Pons (tissue), 1 donor: ENCODE results near the gene MAML2.
A peak's percentile ranks its signal among the peaks of the same experiment; 100 is the strongest.

ENCODE experiments used
- DNase-seq: peaks from one replicate; pipeline ENCODE4 v3.0.0-alpha.2; 2016; ENCODE audit warnings: low spot score

MAML2 gene

GRCh38 chr11:96318399-96318798 is 24.6 kb downstream of the MAML2 start:
- DNase-seq: no peak

- no peak for DNase-seq
These were observed 25.0 kb downstream of the MAML2 start for GRCh38 chr11:96317985-96318384.

- peak; percentile 70 for DNase-seq
These were observed 25.4 kb downstream of the MAML2 start for GRCh38 chr11:96317571-96317970.

GRCh38 chr11:96316869-96317268 is 26.1 kb downstream of the MAML2 start:
- DNase-seq: no peak

- DNase-seq: no peak
These were observed 27.5 kb downstream of the MAML2 start for GRCh38 chr11:96315476-96315875.

- DNase-seq: no peak
These were observed 28.5 kb downstream of the MAML2 start for GRCh38 chr11:96314326-96315020.

GRCh38 chr11:96313163-96313562 is 29.8 kb downstream of the MAML2 start:
- no peak for DNase-seq

- no peak for DNase-seq
These were observed 31.9 kb downstream of the MAML2 start for GRCh38 chr11:96311120-96311568.

- no peak for DNase-seq
These were observed 32.8 kb downstream of the MAML2 start for GRCh38 chr11:96310236-96310635.

GRCh38 chr11:96309643-96310017 is 33.4 kb downstream of the MAML2 start:
- no peak for DNase-seq

- DNase-seq: no peak
These were observed 33.9 kb downstream of the MAML2 start for GRCh38 chr11:96309016-96309642.

GRCh38 chr11:96307776-96308140 is 35.2 kb downstream of the MAML2 start:
- peak; percentile 57 for DNase-seq

- DNase-seq: peak; percentile 79
These were observed 35.8 kb downstream of the MAML2 start for GRCh38 chr11:96306933-96307775.

- no peak for DNase-seq
These were observed 36.4 kb downstream of the MAML2 start for GRCh38 chr11:96306600-96306932.

- no peak for DNase-seq
These were observed 36.9 kb downstream of the MAML2 start for GRCh38 chr11:96306071-96306470.

GRCh38 chr11:96303980-96304379 is 39.0 kb downstream of the MAML2 start:
- DNase-seq: no peak

GRCh38 chr11:96303064-96303463 is 39.9 kb downstream of the MAML2 start:
- DNase-seq: no peak

GRCh38 chr11:96301818-96302217 is 41.2 kb downstream of the MAML2 start:
- DNase-seq: no peak

- no peak for DNase-seq
These were observed 43.7 kb downstream of the MAML2 start for GRCh38 chr11:96299155-96299888.

- no peak for DNase-seq
These were observed 47.6 kb downstream of the MAML2 start for GRCh38 chr11:96295369-96295768.

GRCh38 chr11:96294289-96294688 is 48.7 kb downstream of the MAML2 start:
- no peak for DNase-seq

GRCh38 chr11:96293598-96294021 is 49.4 kb downstream of the MAML2 start:
- peak; percentile 54 for DNase-seq
